ENCODE measurements around the gene TUBB1.

TUBB1 gene

DNA sequence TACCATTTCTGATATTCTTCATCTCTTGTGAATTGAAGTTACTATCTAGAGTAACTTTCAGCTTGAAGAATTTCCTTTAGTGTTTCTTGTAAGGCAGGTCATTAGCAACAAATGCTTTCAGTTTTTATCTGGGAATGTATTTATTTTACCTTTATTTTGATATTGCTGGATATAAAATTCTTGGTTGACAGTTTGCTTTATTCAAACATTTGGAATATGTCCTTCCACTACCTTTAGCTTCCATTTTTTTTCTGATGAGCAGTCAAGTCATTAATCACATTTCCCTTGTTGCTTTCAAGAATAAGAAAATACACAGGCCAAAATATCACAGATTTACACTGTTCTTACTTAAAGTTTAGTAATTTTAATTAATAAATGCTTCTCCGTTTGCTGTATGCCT lies 43.9 kb upstream of the TUBB1 start:
- H3K4me2 ChIP-seq (ENCODE audit: low read depth, low read length, poor library complexity, severe bottlenecking), result no peak overlapping the region
- no peak overlapping the region for H3K9ac ChIP-seq (ENCODE audit: low read depth, low read length, poor library complexity, severe bottlenecking)
- TF ChIP-seq, protein P1, sequence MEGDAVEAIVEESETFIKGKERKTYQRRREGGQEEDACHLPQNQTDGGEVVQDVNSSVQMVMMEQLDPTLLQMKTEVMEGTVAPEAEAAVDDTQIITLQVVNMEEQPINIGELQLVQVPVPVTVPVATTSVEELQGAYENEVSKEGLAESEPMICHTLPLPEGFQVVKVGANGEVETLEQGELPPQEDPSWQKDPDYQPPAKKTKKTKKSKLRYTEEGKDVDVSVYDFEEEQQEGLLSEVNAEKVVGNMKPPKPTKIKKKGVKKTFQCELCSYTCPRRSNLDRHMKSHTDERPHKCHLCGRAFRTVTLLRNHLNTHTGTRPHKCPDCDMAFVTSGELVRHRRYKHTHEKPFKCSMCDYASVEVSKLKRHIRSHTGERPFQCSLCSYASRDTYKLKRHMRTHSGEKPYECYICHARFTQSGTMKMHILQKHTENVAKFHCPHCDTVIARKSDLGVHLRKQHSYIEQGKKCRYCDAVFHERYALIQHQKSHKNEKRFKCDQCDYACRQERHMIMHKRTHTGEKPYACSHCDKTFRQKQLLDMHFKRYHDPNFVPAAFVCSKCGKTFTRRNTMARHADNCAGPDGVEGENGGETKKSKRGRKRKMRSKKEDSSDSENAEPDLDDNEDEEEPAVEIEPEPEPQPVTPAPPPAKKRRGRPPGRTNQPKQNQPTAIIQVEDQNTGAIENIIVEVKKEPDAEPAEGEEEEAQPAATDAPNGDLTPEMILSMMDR (conservative IDR thresholded peaks at IDR 0.05; ENCODE audit: low read length), result no peak
- TF ChIP-seq EZH2phosphoT487 (IDR thresholded peaks at IDR 0.05; ENCODE audit: borderline replicate concordance), result no peak
- no peaks in the 10 kb centered on the region for H3K27me3 ChIP-seq (ENCODE audit: insufficient read depth, low read length, poor library complexity, severe bottlenecking)
- H3K9me3 ChIP-seq (ENCODE audit: insufficient read depth, low read depth, low read length), result no peaks in the 10 kb centered on the region
- no peaks in the 10 kb centered on the region for H3K4me1 ChIP-seq (ENCODE audit: insufficient read depth, low read length, poor library complexity, severe bottlenecking)
- H3K36me3 ChIP-seq (ENCODE audit: insufficient read depth, low read length), result no peaks in the 10 kb centered on the region
- H4K20me1 ChIP-seq (ENCODE audit: insufficient read depth, low read length, poor library complexity, severe bottlenecking), result no peaks in the 10 kb centered on the region
- no peak overlapping the region for H3K4me3 ChIP-seq (ENCODE audit: low read length, poor library complexity, severe bottlenecking)
- 0 out of 2 replicates have a peak, but pooled peaks cover under 1% of the 10 kb centered on the region for H3K79me2 ChIP-seq (ENCODE audit: insufficient read depth, low read length)
- no peaks in the 10 kb centered on the region for H3K9me2 ChIP-seq (replicated peaks; ENCODE audit: low read depth, low read length)
- no peak overlapping the region for H2AFZ ChIP-seq (ENCODE audit: low read length)
- no peaks in the 10 kb centered on the region for H3F3A ChIP-seq (ENCODE audit: low read depth)

DNA sequence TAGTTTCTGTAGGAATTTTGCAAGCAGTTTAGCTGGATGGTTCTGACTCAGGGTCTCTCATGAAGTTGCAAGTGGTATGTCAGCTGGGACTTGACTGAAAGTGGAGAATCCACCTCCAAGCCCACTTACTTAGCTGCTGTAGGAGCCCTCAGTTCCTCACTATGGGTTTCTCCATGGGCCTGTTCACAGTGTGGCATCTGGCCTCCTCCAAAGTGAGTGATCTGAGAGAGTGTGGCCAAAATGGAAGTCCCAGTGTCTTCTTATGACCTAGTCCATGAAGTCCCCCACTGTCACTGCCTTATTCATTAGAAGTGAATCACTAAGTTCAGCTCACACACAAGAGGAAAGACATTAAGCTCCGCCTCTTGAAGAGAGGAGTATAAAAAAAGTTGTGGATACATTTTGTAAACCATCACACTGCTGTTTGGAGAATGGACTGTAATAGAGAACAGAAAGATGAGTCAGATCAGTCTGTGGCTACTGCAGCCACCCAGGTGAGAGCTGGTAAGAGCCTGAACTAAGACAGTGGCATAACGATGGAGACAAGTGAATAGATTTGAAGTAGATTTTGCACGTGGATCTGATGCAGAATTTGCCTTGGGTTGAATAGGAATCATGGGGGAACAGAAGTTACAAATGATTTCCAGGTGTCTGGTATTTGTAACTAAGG lies 43.0 kb upstream of the TUBB1 start:
- Histone ChIP-seq H3K4me3 (ENCODE audit: low read length, poor library complexity, severe bottlenecking) (no peak overlapping the region), H3K79me2 (ENCODE audit: insufficient read depth, low read length) (0 out of 2 replicates have a peak, but pooled peaks cover 5% of the 10 kb centered on the region), H3K9me2 (replicated peaks; ENCODE audit: low read depth, low read length) (no peaks in the 10 kb centered on the region), H3F3A (ENCODE audit: low read depth) (no peaks in the 10 kb centered on the region), H3K9ac (ENCODE audit: low read depth, low read length, poor library complexity, severe bottlenecking) (no peak overlapping the region), H3K4me2 (ENCODE audit: low read depth, low read length, poor library complexity, severe bottlenecking) (no peak overlapping the region), H2AFZ (ENCODE audit: low read length) (no peak overlapping the region), H3K4me1 (ENCODE audit: insufficient read depth, low read length, poor library complexity, severe bottlenecking) (no peaks in the 10 kb centered on the region), H3K36me3 (ENCODE audit: insufficient read depth, low read length) (no peaks in the 10 kb centered on the region), H3K27me3 (ENCODE audit: insufficient read depth, low read length, poor library complexity, severe bottlenecking) (no peaks in the 10 kb centered on the region), H4K20me1 (ENCODE audit: insufficient read depth, low read length, poor library complexity, severe bottlenecking) (no peaks in the 10 kb centered on the region), H3K9me3 (ENCODE audit: insufficient read depth, low read depth, low read length) (no peaks in the 10 kb centered on the region)
- no peak for TF ChIP-seq EZH2phosphoT487 (IDR thresholded peaks at IDR 0.05; ENCODE audit: borderline replicate concordance)
- TF ChIP-seq, protein P1 (conservative IDR thresholded peaks at IDR 0.05; ENCODE audit: low read length), result no peak

DNA sequence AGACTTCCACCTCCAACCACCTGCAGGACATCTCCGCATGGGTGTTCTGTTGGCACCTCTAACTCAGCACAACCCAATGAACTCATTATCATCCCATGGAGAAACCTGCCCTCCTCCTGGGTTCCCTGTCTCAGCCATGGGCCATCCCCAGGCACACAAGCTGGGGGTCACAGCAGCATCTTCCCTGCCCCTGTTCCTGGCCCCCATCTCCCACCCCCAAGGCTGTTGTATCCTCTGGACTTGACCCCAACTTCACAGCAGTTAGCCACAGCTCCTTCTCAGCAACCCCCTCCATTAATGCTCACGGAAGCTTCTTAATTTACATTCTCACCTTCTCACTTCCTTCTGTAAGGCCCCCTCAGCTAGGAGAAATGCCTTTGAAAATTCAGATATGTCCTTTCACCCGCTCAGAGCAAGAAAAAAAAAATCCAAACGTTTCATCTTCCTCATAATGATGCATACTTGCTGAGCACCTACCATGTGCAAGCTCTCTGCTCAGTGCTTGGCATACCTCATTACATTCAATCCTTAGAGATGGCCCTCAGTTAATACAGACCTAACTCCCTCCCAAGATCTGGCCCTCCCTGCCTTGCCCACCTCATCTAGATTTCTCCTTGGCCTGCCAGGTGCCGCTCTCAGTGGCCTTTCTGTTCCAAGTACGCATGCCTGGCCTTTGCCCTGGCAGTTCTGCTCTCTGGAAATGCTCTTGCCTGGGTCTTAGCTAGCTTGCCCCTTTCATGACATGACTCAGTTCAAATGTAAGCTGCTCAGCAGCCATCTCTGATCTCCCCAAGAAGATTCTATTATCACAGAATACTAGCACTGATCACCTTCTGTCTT lies 40.7 kb upstream of the TUBB1 start:
- H3K4me2 ChIP-seq (ENCODE audit: low read depth, low read length, poor library complexity, severe bottlenecking), result no peak overlapping the region
- H3K4me3 ChIP-seq (ENCODE audit: low read length, poor library complexity, severe bottlenecking), result no peak overlapping the region
- no peaks in the 10 kb centered on the region for H3K36me3 ChIP-seq (ENCODE audit: insufficient read depth, low read length)
- no peak overlapping the region for H3K9ac ChIP-seq (ENCODE audit: low read depth, low read length, poor library complexity, severe bottlenecking)
- no peaks in the 10 kb centered on the region for H3K9me3 ChIP-seq (ENCODE audit: insufficient read depth, low read depth, low read length)
- no peaks in the 10 kb centered on the region for H3F3A ChIP-seq (ENCODE audit: low read depth)
- H4K20me1 ChIP-seq (ENCODE audit: insufficient read depth, low read length, poor library complexity, severe bottlenecking), result no peaks in the 10 kb centered on the region
- peaks cover 26% of the 10 kb centered on the region for H3K79me2 ChIP-seq (ENCODE audit: insufficient read depth, low read length)
- no peaks in the 10 kb centered on the region for H3K27me3 ChIP-seq (ENCODE audit: insufficient read depth, low read length, poor library complexity, severe bottlenecking)
- H2AFZ ChIP-seq (ENCODE audit: low read length), result no peak overlapping the region
- H3K9me2 ChIP-seq (replicated peaks; ENCODE audit: low read depth, low read length), result no peaks in the 10 kb centered on the region
- TF ChIP-seq, protein P1 (conservative IDR thresholded peaks at IDR 0.05; ENCODE audit: low read length), result no peak
- TF ChIP-seq EZH2phosphoT487 (IDR thresholded peaks at IDR 0.05; ENCODE audit: borderline replicate concordance), result no peak
- peaks cover 10% of the 10 kb centered on the region for H3K4me1 ChIP-seq (ENCODE audit: insufficient read depth, low read length, poor library complexity, severe bottlenecking)

Data from Loucy (cell line).